ENCODE data around the gene BCKDHA. TPM values are rescaled to one million over a fixed set of nuclear protein-coding genes. Genes with fewer than 3 reads are reported as not detected.

BCKDHA gene
- total RNA-seq, 4 donors from 2014 or later = 80.8 to 115 (median 84.1) TPM

DNA sequence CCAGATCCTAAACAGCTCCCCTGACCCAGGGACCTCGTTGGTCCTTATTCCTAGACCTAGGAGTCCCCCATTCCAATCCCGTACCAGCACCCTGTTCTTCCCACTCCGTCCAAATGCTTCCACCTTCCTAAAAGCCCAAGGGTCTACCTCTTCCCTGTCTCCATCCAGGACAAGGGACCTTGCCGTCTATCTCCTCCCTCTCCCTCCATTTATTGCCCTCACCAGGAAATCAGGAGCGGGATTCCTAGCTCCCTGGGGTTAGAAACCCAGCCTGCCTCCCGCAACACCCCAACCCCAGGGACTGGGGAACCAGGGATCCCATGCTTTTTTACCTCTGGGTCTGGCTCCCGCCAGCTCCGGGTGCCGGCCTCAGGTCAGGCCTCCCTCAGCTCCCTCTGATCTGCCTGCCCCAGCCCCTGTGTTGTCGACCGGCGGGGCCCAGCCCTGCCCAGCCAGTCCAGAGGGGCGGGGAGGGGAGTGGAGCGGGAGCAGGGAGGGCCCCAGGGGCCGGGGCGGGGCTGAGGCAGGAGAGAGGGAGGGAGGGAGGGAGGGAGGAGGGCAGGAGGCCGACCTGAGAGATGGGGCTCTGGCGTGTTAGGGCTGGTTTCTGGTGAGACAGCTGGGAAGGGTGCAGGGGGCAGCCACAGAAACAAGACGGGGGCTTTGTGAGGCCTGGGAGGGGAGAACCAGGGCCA, 29.5 kb downstream of the BCKDHA start, which contains the start of gene B3GNT8:
Gene B3GNT8, minus strand, starts transcription at position 423 of the 695 bp plus-strand sequence. CDS start 596 bp downstream, outside the sequence.
- H3K27me3 ChIP-seq = no peaks in the 10 kb centered on the region
- peak within 1 kb of the TSS; percentile 60 to 74 (median 68) for H3K27ac ChIP-seq
- H3K36me3 ChIP-seq = peaks cover 0 to 45% of the 10 kb centered on the region in 2 donors
- H3K4me3 ChIP-seq = peak within 1 kb of the TSS; percentile 43 to 59 (median 54)
- H3K9me3 ChIP-seq = no peaks in the 10 kb centered on the region
- ATAC-seq = peak; percentile 19 to 48
- peak; percentile 47 to 65 for DNase-seq
- in situ Hi-C loops (cut with MboI; ENCODE audit: low sequenced_read_pairs in 4 of 4) (no loop called here), intact Hi-C loops (cut with DNase I; ENCODE audit: low total_unique reads) (no loop called here)
- H3K4me1 ChIP-seq = peaks cover 20 to 31% of the 10 kb centered on the region in 2 donors
- TF ChIP-seq POLR2A (IDR thresholded peaks at IDR 0.05) = peak in 1 of 2 donors; percentile 19
- TF ChIP-seq, protein P1, sequence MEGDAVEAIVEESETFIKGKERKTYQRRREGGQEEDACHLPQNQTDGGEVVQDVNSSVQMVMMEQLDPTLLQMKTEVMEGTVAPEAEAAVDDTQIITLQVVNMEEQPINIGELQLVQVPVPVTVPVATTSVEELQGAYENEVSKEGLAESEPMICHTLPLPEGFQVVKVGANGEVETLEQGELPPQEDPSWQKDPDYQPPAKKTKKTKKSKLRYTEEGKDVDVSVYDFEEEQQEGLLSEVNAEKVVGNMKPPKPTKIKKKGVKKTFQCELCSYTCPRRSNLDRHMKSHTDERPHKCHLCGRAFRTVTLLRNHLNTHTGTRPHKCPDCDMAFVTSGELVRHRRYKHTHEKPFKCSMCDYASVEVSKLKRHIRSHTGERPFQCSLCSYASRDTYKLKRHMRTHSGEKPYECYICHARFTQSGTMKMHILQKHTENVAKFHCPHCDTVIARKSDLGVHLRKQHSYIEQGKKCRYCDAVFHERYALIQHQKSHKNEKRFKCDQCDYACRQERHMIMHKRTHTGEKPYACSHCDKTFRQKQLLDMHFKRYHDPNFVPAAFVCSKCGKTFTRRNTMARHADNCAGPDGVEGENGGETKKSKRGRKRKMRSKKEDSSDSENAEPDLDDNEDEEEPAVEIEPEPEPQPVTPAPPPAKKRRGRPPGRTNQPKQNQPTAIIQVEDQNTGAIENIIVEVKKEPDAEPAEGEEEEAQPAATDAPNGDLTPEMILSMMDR (IDR thresholded peaks at IDR 0.05 in 4 of 5, conservative IDR thresholded peaks at IDR 0.05 in 1 of 5) = no peak

DNA sequence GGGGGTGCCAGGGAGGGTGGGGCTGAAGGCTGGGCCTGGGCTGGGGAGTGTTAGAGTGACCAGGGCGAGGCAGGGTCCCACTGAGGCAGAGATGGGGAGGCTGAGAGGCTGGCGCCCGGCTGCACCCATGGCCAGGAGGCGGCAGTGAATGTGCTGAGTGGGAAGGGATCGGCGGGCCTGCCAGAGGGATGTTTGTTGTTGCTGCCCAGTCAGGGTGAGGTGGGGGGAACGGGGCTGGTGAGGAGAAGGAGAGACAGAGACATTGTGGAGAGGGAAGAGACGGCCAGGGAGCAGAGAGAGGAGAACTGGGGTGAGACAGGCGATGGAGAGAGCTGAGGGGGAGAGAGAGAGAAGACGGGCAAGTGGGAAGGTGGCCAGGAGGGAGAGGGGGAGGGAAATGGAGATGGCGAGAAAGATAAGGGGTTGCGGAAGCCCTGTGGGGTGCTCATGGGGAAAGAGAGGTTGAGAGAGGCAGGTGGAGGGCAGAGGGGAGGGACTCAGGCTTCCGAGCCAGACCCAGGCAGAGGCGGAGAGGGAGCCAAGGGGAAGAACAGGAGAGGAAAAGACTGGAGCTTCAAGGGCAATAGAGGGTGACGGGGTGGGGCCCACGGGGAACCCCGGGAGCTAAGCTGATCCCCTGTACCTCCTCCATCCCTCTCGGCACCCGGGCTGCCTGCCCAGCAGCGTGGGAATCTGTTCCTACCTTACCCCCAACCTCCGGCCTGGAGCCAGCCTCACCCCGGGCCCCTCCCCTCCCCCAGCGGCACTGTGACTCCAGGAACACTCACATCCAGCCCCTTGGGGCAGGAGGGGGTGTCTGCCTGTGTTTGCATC, 30.2 kb downstream of the BCKDHA start:
- H3K27me3 ChIP-seq = no peaks in the 10 kb centered on the region
- TF ChIP-seq, protein P1 (IDR thresholded peaks at IDR 0.05 in 4 of 5, conservative IDR thresholded peaks at IDR 0.05 in 1 of 5) = no peak
- no peaks in the 10 kb centered on the region for H3K9me3 ChIP-seq
- peak overlapping the region; percentile 43 to 59 (median 54) for H3K4me3 ChIP-seq
- H3K36me3 ChIP-seq = peaks cover 0 to 39% of the 10 kb centered on the region in 2 donors
- peak in 1 of 2 donors; percentile 5 for ATAC-seq
- peaks cover 23 to 38% of the 10 kb centered on the region in 2 donors for H3K4me1 ChIP-seq
- intact Hi-C loops (cut with DNase I; ENCODE audit: low total_unique reads) (no loop called here), in situ Hi-C loops (cut with MboI; ENCODE audit: low sequenced_read_pairs in 4 of 4) (no loop called here)
- peak overlapping the region; percentile 60 to 74 (median 68) for H3K27ac ChIP-seq
- DNase-seq = no peak

DNA sequence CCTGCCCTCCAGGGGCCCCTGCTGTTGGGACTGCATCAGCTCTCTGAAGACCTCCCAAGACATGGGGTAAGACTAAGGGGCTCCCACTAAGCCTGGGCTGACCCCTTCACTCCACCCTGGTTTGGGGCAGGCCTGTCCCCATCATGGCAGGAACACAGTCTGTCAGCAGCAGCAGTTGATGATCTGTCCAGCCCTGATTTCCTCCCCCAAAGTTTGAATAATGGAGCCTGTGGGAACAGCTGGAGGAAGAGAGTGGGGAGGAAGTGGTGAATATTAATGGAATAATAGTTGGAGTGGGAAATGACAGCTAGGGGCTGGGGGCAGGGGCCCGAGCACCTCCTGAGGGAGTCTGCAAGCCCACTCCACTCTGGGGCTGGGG, 30.9 kb downstream of the BCKDHA start:
- DNase-seq = no peak
- Histone ChIP-seq H3K27ac (peak overlapping the region; percentile 60 to 74 (median 68)), H3K9me3 (no peaks in the 10 kb centered on the region), H3K4me1 (peaks cover 23 to 39% of the 10 kb centered on the region in 2 donors), H3K4me3 (peak overlapping the region in 2 of 4 donors; percentile 53 to 59), H3K36me3 (peaks cover 0 to 39% of the 10 kb centered on the region in 2 donors), H3K27me3 (no peaks in the 10 kb centered on the region)
- intact Hi-C loops (cut with DNase I; ENCODE audit: low total_unique reads) (no loop called here), in situ Hi-C loops (cut with MboI; ENCODE audit: low sequenced_read_pairs in 4 of 4) (no loop called here)
- ATAC-seq = no peak
- TF ChIP-seq, protein P1 (IDR thresholded peaks at IDR 0.05 in 4 of 5, conservative IDR thresholded peaks at IDR 0.05 in 1 of 5) = no peak

DNA sequence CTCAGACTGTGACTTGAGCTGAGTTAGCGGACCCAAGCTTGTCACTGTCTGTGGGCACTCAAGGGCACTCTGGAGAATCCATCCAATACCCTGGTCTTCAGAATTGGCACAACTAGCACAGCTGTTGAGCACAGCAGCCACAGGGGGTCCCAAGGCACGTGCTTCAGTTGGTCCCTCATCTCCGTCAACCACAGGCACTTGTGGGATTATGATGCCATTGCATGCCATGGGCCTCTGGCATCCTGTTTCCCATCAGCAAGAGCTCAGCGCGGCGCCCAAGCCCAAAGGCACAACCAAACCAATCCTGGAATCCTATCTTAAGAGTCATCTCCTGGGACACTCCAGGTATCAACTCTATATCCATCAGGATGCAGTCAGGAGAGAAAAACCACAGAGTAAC, 33.3 kb downstream of the BCKDHA start:
- no peak for DNase-seq
- TF ChIP-seq, protein P1 (IDR thresholded peaks at IDR 0.05 in 4 of 5, conservative IDR thresholded peaks at IDR 0.05 in 1 of 5) = no peak
- TF ChIP-seq POLR2A (IDR thresholded peaks at IDR 0.05) = no peak
- peak overlapping the region; percentile 70 to 89 (median 76) for H3K27ac ChIP-seq
- in situ Hi-C loops (cut with MboI; ENCODE audit: low sequenced_read_pairs in 4 of 4) = no loop called here
- no peaks in the 10 kb centered on the region for H3K27me3 ChIP-seq
- no peak for ATAC-seq
- no peaks in the 10 kb centered on the region for H3K9me3 ChIP-seq
- H3K4me1 ChIP-seq = peaks cover 23 to 38% of the 10 kb centered on the region in 2 donors
- H3K4me3 ChIP-seq = no peak overlapping the region
- intact Hi-C loops (cut with DNase I; ENCODE audit: low total_unique reads) = no loop called here
- H3K36me3 ChIP-seq = peaks cover 0 to 17% of the 10 kb centered on the region in 2 donors

Data from gastrocnemius medialis (tissue), 4 donors.